Measurements from ENCODE around the gene LRMDA. TPM values are rescaled to one million over a fixed set of nuclear protein-coding genes. Genes with fewer than 3 reads are reported as not detected.

The LRMDA gene
- total RNA-seq, 1 donor from 2014 or later: 0.96 TPM

DNA sequence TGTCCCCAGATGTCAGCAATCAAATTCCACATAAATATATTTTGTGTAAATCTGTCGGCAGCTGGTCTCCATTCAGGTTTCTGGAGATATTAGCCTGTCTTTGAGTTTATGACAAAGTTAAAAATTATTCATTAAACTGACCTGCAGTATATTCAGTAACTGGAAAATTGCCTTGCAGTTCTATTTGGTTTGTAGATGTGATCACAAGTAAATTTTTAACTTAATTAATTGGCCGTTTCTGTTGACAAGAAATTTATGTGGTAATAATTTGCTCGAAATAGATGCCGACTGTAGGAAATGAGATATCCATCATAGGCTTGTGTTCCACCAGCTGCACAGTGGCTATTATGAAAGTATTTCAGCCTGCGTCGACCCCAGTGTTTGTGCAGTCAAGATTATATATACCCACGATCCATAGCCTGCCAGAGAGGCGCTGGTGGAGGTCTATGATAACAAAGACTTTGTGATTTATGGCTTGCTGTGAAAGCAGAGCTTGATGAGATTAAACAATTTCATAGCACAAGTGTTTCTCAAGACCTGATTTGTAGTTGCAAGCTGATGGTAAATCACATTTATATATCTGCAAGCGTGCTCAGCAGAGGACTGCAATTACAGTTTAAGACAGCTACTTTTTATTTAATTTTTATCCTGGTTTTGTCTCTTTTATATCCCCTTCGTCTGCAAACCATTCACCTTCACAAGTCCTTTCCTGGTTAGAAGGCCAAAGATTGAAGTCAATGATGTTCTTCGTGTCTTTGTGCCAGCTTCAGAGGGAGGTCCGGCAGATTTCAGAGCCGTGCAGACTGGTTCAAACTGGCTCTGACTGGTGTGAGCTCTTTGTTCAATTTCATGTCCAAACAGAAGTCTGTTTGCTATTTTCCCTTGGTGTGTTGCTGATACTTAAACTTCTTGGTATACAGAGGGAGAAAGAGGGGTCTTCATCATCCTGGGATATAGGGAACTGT is 850.9 kb downstream of the LRMDA start:
- intact Hi-C loops (cut with DNase I): no loop called here

GRCh38 chr10:76284351-76284750 is 852.9 kb downstream of the LRMDA start:
- Histone ChIP-seq H3K36me3 (no peaks in the 10 kb centered on the region), H3K4me1 (peaks cover 0 to 8% of the 10 kb centered on the region in 2 donors), H3K4me3 (no peak overlapping the region), H3K27me3 (no peaks in the 10 kb centered on the region), H3K9me3 (no peaks in the 10 kb centered on the region), H3K27ac (no peak overlapping the region)
- DNase-seq (ENCODE audit: low spot score in 2 of 2): no peak
- TF ChIP-seq CTCF (IDR thresholded peaks at IDR 0.05): no peak
- intact Hi-C loops (cut with DNase I): no loop called here

More for the DNA sequence above, 850.9 kb downstream of the LRMDA start:
- Histone ChIP-seq H3K4me3 (no peak overlapping the region), H3K4me1 (no peaks in the 10 kb centered on the region), H3K27me3 (no peaks in the 10 kb centered on the region), H3K27ac (no peak overlapping the region), H3K9me3 (no peaks in the 10 kb centered on the region), H3K36me3 (no peaks in the 10 kb centered on the region)
- TF ChIP-seq CTCF (IDR thresholded peaks at IDR 0.05): no peak
- no peak for DNase-seq (ENCODE audit: low spot score in 2 of 2)

DNA sequence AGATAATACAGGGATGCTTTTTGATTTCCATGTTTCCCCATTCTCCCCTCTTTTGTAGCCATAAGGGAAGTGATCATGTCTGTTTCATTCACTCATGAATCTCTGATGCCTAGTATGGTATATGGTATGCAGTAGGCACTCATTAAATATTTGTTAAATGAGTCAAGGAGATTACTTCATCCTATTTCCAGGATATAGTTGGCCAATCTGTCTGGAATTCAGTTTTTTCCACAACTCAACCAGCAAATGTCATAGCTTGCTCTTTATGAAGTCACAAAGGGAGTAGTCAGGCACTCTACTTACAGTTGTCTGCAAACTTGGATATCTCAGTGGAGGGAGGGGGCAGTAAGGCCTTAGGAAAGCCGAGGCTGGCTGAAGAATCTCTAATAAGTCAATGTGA is 853.6 kb downstream of the LRMDA start:
- TF ChIP-seq CTCF (IDR thresholded peaks at IDR 0.05): no peak
- H3K4me3 ChIP-seq: no peak overlapping the region
- no peaks in the 10 kb centered on the region for H3K9me3 ChIP-seq
- no peaks in the 10 kb centered on the region for H3K27me3 ChIP-seq
- H3K27ac ChIP-seq: no peak overlapping the region
- H3K4me1 ChIP-seq: peaks cover 0 to 8% of the 10 kb centered on the region in 2 donors
- H3K36me3 ChIP-seq: no peaks in the 10 kb centered on the region
- intact Hi-C loops (cut with DNase I): no loop called here
- DNase-seq (ENCODE audit: low spot score in 2 of 2): no peak

- Histone ChIP-seq H3K36me3 (no peaks in the 10 kb centered on the region), H3K4me1 (peaks cover 0 to 8% of the 10 kb centered on the region in 2 donors), H3K27ac (no peak overlapping the region), H3K27me3 (no peaks in the 10 kb centered on the region), H3K4me3 (no peak overlapping the region), H3K9me3 (no peaks in the 10 kb centered on the region)
- TF ChIP-seq CTCF (IDR thresholded peaks at IDR 0.05): no peak
- intact Hi-C loops (cut with DNase I): no loop called here
- DNase-seq (ENCODE audit: low spot score in 2 of 2): no peak
Measured at GRCh38 chr10:76285515-76285914, 854.1 kb downstream of the LRMDA start.

- Histone ChIP-seq H3K9me3 (no peaks in the 10 kb centered on the region), H3K36me3 (no peaks in the 10 kb centered on the region), H3K4me1 (peaks cover 0 to 8% of the 10 kb centered on the region in 2 donors), H3K27me3 (no peaks in the 10 kb centered on the region), H3K27ac (no peak overlapping the region), H3K4me3 (no peak overlapping the region)
- TF ChIP-seq CTCF (IDR thresholded peaks at IDR 0.05): no peak
- intact Hi-C loops (cut with DNase I): no loop called here
- DNase-seq (ENCODE audit: low spot score in 2 of 2): no peak
Measured at GRCh38 chr10:76286536-76286935, 855.1 kb downstream of the LRMDA start.

Data from ascending aorta (tissue), 2 donors.